HCT116 (cell line): ENCODE data around the gene PLD1. TPM values are rescaled to one million over a fixed set of nuclear protein-coding genes. Genes with fewer than 3 reads are reported as not detected.

Experiments
- ATAC-seq: fragments of 200-7000 bp; cut with Tn5 transposase; 2 replicates; pipeline ENCODE4 v1.9.1; 2020; ENCODE audit warnings: mild to moderate bottlenecking, moderate library complexity
- BruUV-seq: library from RNA; stranded (reverse); fragments of 400-500 nt; replicated peaks from 2 replicates; lab custom pipeline; 2021; lab: Mats Ljungman, UMichigan
- CTCF ChIA-PET: fragments of 300-600 bp; sonication (Branson Sonifier 250); formaldehyde crosslinking; loops from one replicate; lab custom pipeline; 2021; ENCODE audit warnings: antibody characterized with exemption; lab: Charles Lee
- POLR2A ChIA-PET: fragments of 300-600, 350-600 bp; sonication (Branson Sonifier 250); formaldehyde crosslinking; loops from one replicate; lab custom pipeline; 2021; ENCODE audit warnings: antibody characterized with exemption; lab: Charles Lee
- RAD21 ChIA-PET, 2 experiments: fragments of 300-600 bp; sonication (Branson Sonifier 250); formaldehyde crosslinking; loops; one replicate each; lab custom pipeline; 2023; ENCODE audit warnings: low total read pairs in 2 of 2; ENCODE audit not compliant: uncharacterized antibody in 2 of 2, unreplicated experiment in 2 of 2, low non-redundant PET in 1 of 2; lab: Charles Lee
- DNase-seq: peaks from one replicate; pipeline ENCODE4 v3.0.0-alpha.2; 2010; ENCODE audit warnings: low read depth, low spot score
- H2AFZ ChIP-seq: fragments of 200-600 bp; shearing (Covaris generic), sonication (generic); 2 replicates; pipeline ENCODE4 v1.6.1; 2017; ENCODE audit warnings: low read depth, mixed run types, mixed read lengths, antibody characterized with exemption, low read length; ENCODE audit not compliant: poor library complexity, severe bottlenecking
- H3K27ac ChIP-seq: 2 replicates; pipeline ENCODE4 v1.5.1; 2012; ENCODE audit warnings: low read depth, low read length
- H3K27me3 ChIP-seq: fragments of 200-600 bp; sonication (generic); 2 replicates; pipeline ENCODE4 v1.6.1; 2016; ENCODE audit warnings: mixed run types, low read length, mixed read lengths; ENCODE audit not compliant: insufficient read depth
- H3K36me3 ChIP-seq, 2 experiments: fragments of 200-500 bp in 1 of 2; fragments of 200-600 bp in 1 of 2; sonication (Bioruptor generic) in 1 of 2; sonication (generic) in 1 of 2; 2 replicates each; pipeline versions ENCODE4 v1.5.1 to v1.6.1; 2014 to 2016; ENCODE audit warnings: low read length in 2 of 2, inconsistent platforms in 1 of 2, mixed read lengths in 1 of 2, mixed run types in 1 of 2; ENCODE audit not compliant: insufficient read depth in 2 of 2, control insufficient read depth in 1 of 2
- H3K4me1 ChIP-seq, 2 experiments: fragments of 200-600 bp in 1 of 2; sonication (generic) in 1 of 2; 2 replicates each; pipeline versions ENCODE4 v1.5.1 to v1.6.1; 2012 to 2017; ENCODE audit warnings: low read length in 2 of 2, inconsistent platforms in 1 of 2, mild to moderate bottlenecking in 1 of 2, mixed read lengths in 1 of 2, mixed run types in 1 of 2, moderate library complexity in 1 of 2; ENCODE audit not compliant: insufficient read depth in 2 of 2, control insufficient read depth in 1 of 2
- H3K4me2 ChIP-seq: fragments of 200-600 bp; sonication (generic); 2 replicates; pipeline ENCODE4 v1.6.1; 2017; ENCODE audit warnings: mixed run types, low read length, mixed read lengths
- H3K4me3 ChIP-seq, 2 experiments: fragments of 200-600 bp in 1 of 2; sonication (generic) in 1 of 2; replicated peaks in 1 of 2; 2 replicates each; pipeline ENCODE4 v1.5.1; 2011 to 2016; ENCODE audit warnings: low read length in 2 of 2, control low read depth in 1 of 2, low read depth in 1 of 2, mild to moderate bottlenecking in 1 of 2, mixed read lengths in 1 of 2, mixed run types in 1 of 2
- H3K79me2 ChIP-seq: fragments of 200-600 bp; sonication (generic); 2 replicates; pipeline ENCODE4 v1.6.1; 2017; ENCODE audit warnings: mild to moderate bottlenecking, mixed run types, low read length, moderate library complexity, mixed read lengths; ENCODE audit not compliant: insufficient read depth
- H3K9ac ChIP-seq: fragments of 200-600 bp; sonication (generic); 2 replicates; pipeline ENCODE4 v1.6.1; 2016; ENCODE audit warnings: low read length, mixed read lengths
- H3K9me2 ChIP-seq: fragments of 200-600 bp; sonication (generic), shearing (Covaris generic); 2 replicates; pipeline ENCODE4 v1.6.1; 2017; ENCODE audit warnings: mixed run types, mild to moderate bottlenecking, moderate library complexity; ENCODE audit not compliant: insufficient read depth
- H3K9me3 ChIP-seq, 2 experiments: fragments of 200-500 bp in 1 of 2; fragments of 200-600 bp in 1 of 2; sonication (Bioruptor generic) in 1 of 2; sonication (generic) in 1 of 2; 2 replicates each; pipeline ENCODE4 v1.6.1; 2014 to 2017; ENCODE audit warnings: low read length in 2 of 2, mixed read lengths in 2 of 2, inconsistent platforms in 1 of 2, low read depth in 1 of 2, mild to moderate bottlenecking in 1 of 2, mixed run types in 1 of 2, moderate library complexity in 1 of 2; ENCODE audit not compliant: control insufficient read depth in 1 of 2, insufficient read depth in 1 of 2
- H4K20me1 ChIP-seq: fragments of 200-600 bp; sonication (generic), shearing (Covaris generic); 2 replicates; pipeline ENCODE4 v1.6.1; 2017; ENCODE audit warnings: mixed run types, mild to moderate bottlenecking, moderate library complexity; ENCODE audit not compliant: insufficient read depth
- CBX3 ChIP-seq: IDR thresholded peaks from 2 replicates; pipeline ENCODE4 v1.6.1; 2012; ENCODE audit warnings: low read depth
- CEBPB ChIP-seq: IDR thresholded peaks from 2 replicates; pipeline ENCODE4 v1.6.1; 2012; ENCODE audit warnings: low read depth
- EGR1 ChIP-seq: IDR thresholded peaks from 2 replicates; pipeline ENCODE4 v1.6.1; 2012; ENCODE audit warnings: low read depth
- ELF1 ChIP-seq: IDR thresholded peaks from 2 replicates; pipeline ENCODE4 v1.6.1; 2012; ENCODE audit warnings: low read depth, borderline replicate concordance
- EZH2 ChIP-seq: fragments of 200-600 bp; sonication (generic); IDR thresholded peaks from 2 replicates; pipeline ENCODE4 v1.6.1; 2017; ENCODE audit warnings: antibody characterized with exemption, mixed run types
- FOSL1 ChIP-seq: IDR thresholded peaks from 2 replicates; pipeline ENCODE4 v1.6.1; 2012; ENCODE audit warnings: low read depth
- JUND ChIP-seq: IDR thresholded peaks from 2 replicates; pipeline ENCODE4 v1.6.1; 2012
- MAX ChIP-seq: IDR thresholded peaks from 2 replicates; pipeline ENCODE4 v1.6.1; 2012
- POLR2AphosphoS5 ChIP-seq: IDR thresholded peaks from 2 replicates; pipeline ENCODE4 v1.6.1; 2011; ENCODE audit warnings: mild to moderate bottlenecking, low read depth, low read length, moderate library complexity
- RAD21 ChIP-seq: IDR thresholded peaks from 2 replicates; pipeline ENCODE4 v1.6.1; 2012; ENCODE audit warnings: low read depth, mild to moderate bottlenecking
- REST ChIP-seq: IDR thresholded peaks from 2 replicates; pipeline ENCODE4 v1.6.1; 2012; ENCODE audit warnings: low read depth
- SIN3A ChIP-seq: IDR thresholded peaks from 2 replicates; pipeline ENCODE4 v1.6.1; 2012; ENCODE audit warnings: low read depth
- SP1 ChIP-seq: IDR thresholded peaks from 2 replicates; pipeline ENCODE4 v1.6.1; 2012; ENCODE audit warnings: low read depth
- SRF ChIP-seq: IDR thresholded peaks from 2 replicates; pipeline ENCODE4 v1.6.1; 2012; ENCODE audit warnings: low read depth
- TCF7L2 ChIP-seq: IDR thresholded peaks from 2 replicates; pipeline ENCODE4 v1.7.0; 2011; ENCODE audit warnings: borderline replicate concordance, inconsistent platforms; ENCODE audit not compliant: insufficient read depth, insufficient read length; ENCODE audit errors: extremely low read depth
- YY1 ChIP-seq: IDR thresholded peaks from 2 replicates; pipeline ENCODE4 v1.6.1; 2011; ENCODE audit warnings: low read length, low read depth, moderate library complexity, mild to moderate bottlenecking; ENCODE audit not compliant: insufficient replicate concordance; ENCODE audit errors: extremely low read depth
- ZNF274 ChIP-seq: fragments of 200-500 bp; sonication (Bioruptor generic); IDR thresholded peaks from 2 replicates; pipeline ENCODE4 v1.6.1; 2014; ENCODE audit warnings: mild to moderate bottlenecking, low read depth, low read length, inconsistent platforms
- intact Hi-C: fragments of 100-400 bp; cut with micrococcal nuclease; formaldehyde crosslinking; loops from 2 replicates; pipeline ENCODE4 v1.10.0; 2022
- total RNA-seq: library from RNA; stranded (reverse); gene quantifications from one replicate; pipeline ENCODE4 v1.2.1, GENCODE V29; 2021; ENCODE audit not compliant: unreplicated experiment

Gene PLD1
- total RNA-seq, 1 experiment from 2014 or later = 8.4 TPM

GRCh38 chr3:171812811-171813210 is 2.5 kb upstream of the PLD1 start:
- Histone ChIP-seq H3K79me2 (no peaks in the 10 kb centered on the region), H4K20me1 (no peaks in the 10 kb centered on the region), H2AFZ (peak overlapping the region; percentile 38), H3K27me3 (no peaks in the 10 kb centered on the region), H3K27ac (no peak overlapping the region), H3K9ac (no peak overlapping the region), H3K4me1 (peaks cover 8 to 40% of the 10 kb centered on the region in 2 experiments; a peak in 3 of 4 replicates), H3K36me3 (no peaks in the 10 kb centered on the region), H3K9me3 (no peaks in the 10 kb centered on the region), H3K4me2 (no peak overlapping the region), H3K9me2 (no peaks in the 10 kb centered on the region), H3K4me3 (no peak overlapping the region)
- BruUV-seq = no TSS peak
- ChIA-PET POLR2A (no interaction called here), RAD21 (interaction anchor here in 1 of 2 experiments (0.7 kb wide), 1 partner anchor 25 kb away, joined by 4 read pairs; no protein-coding TSS in a partner anchor), CTCF (no interaction called here)
- TF ChIP-seq POLR2AphosphoS5 (no peak), RAD21 (no peak), JUND (no peak), TCF7L2 (no peak), SIN3A (no peak), SP1 (no peak), ZNF274 (no peak), CBX3 (no peak)
- no peak for DNase-seq
- intact Hi-C loops = loop anchor here (10.0 kb wide), 1 partner anchor 62 kb away; no protein-coding TSS in a partner anchor
- no peak for ATAC-seq

GRCh38 chr3:171811913-171812335 is 1.6 kb upstream of the PLD1 start:
- H3K4me2 ChIP-seq = no peak overlapping the region
- H4K20me1 ChIP-seq = no peaks in the 10 kb centered on the region
- BruUV-seq = no TSS peak
- H3K9me3 ChIP-seq = no peaks in the 10 kb centered on the region
- H3K36me3 ChIP-seq = no peaks in the 10 kb centered on the region
- DNase-seq (no peak), ATAC-seq (no peak)
- ChIA-PET CTCF (interaction anchor here (2.0 kb wide), 1 partner anchor 40 kb away, joined by 4 read pairs; no protein-coding TSS in a partner anchor), RAD21 (interaction anchor here in 1 of 2 experiments (0.7 kb wide), 1 partner anchor 24 kb away, joined by 4 read pairs; no protein-coding TSS in a partner anchor), POLR2A (no interaction called here)
- intact Hi-C loops = loop anchor here (10.0 kb wide), 1 partner anchor 63 kb away; no protein-coding TSS in a partner anchor
- H2AFZ ChIP-seq = peak overlapping the region; percentile 91
- H3K4me1 ChIP-seq = peaks cover 8 to 41% of the 10 kb centered on the region in 2 experiments; a peak in 3 of 4 replicates
- H3K4me3 ChIP-seq = no peak overlapping the region
- H3K79me2 ChIP-seq = no peaks in the 10 kb centered on the region
- H3K9ac ChIP-seq = no peak overlapping the region
- no peaks in the 10 kb centered on the region for H3K27me3 ChIP-seq
- H3K9me2 ChIP-seq = no peaks in the 10 kb centered on the region
- no peak overlapping the region for H3K27ac ChIP-seq
- TF ChIP-seq REST (no peak), POLR2AphosphoS5 (no peak), RAD21 (no peak), SIN3A (no peak), MAX (no peak), SP1 (0 out of 2 replicates have a peak, but pooled peaks have one; percentile 13), JUND (0 out of 2 replicates have a peak, but pooled peaks have one; percentile 18), CBX3 (no peak), ELF1 (no peak), EGR1 (no peak), YY1 (no peak), CEBPB (peak; percentile 83), ZNF274 (no peak), FOSL1 (no peak), SRF (no peak), EZH2 (no peak)
